Naive thymus-derived CD4-positive, alpha-beta T cell (primary cell): Measurements from ENCODE around the gene CBFA2T2. TPM values are rescaled to one million over a fixed set of nuclear protein-coding genes. Genes with fewer than 3 reads are reported as not detected.

Experiments
- ATAC-seq: fragments of 150-1000 bp; cut with Tn5 transposase; 2 replicates; pipeline ENCODE4 v1.10.0; 2021; ENCODE audit warnings: mild to moderate bottlenecking, moderate library complexity
- CTCF ChIA-PET: fragments of 350-600 bp; sonication (Branson Sonifier 250); formaldehyde crosslinking; loops from one replicate; lab custom pipeline; 2021; ENCODE audit warnings: antibody characterized with exemption; lab: Charles Lee
- POLR2A ChIA-PET: fragments of 350-600 bp; sonication (Branson Sonifier 250); formaldehyde crosslinking; loops from one replicate; lab custom pipeline; 2021; ENCODE audit warnings: antibody characterized with exemption, inconsistent platforms; lab: Charles Lee
- DNase-seq, 9 donors: peaks; one replicate each; pipeline versions ENCODE4 v3.0.0 to v3.0.0-alpha.2; 2020 to 2022; ENCODE audit warnings: mixed read lengths in 1 of 9
- H3K27ac ChIP-seq: one replicate; pipeline ENCODE4 v1.7.0; 2013; ENCODE audit warnings: mild to moderate bottlenecking, low read depth, low read length, moderate library complexity
- H3K27me3 ChIP-seq, 2 donors: one replicate each; pipeline ENCODE4 v1.7.0; 2013; ENCODE audit warnings: low read length in 2 of 2, mild to moderate bottlenecking in 2 of 2, moderate library complexity in 2 of 2; ENCODE audit not compliant: control insufficient read depth in 2 of 2, insufficient read depth in 2 of 2
- H3K36me3 ChIP-seq, 3 experiments: 1 replicate in 2 of 3; 2 replicates in 1 of 3; pipeline ENCODE4 v1.7.0; 2013; ENCODE audit warnings: low read length in 3 of 3, mild to moderate bottlenecking in 3 of 3, moderate library complexity in 1 of 3; ENCODE audit not compliant: insufficient read depth in 3 of 3, control insufficient read depth in 2 of 3
- H3K4me1 ChIP-seq, 2 donors: one replicate each; pipeline ENCODE4 v1.7.0; 2013; ENCODE audit warnings: low read length in 2 of 2, mild to moderate bottlenecking in 2 of 2, moderate library complexity in 1 of 2; ENCODE audit not compliant: control insufficient read depth in 2 of 2, insufficient read depth in 2 of 2
- H3K4me3 ChIP-seq: 2 replicates; pipeline ENCODE4 v1.7.0; 2013; ENCODE audit warnings: mild to moderate bottlenecking, low read length
- H3K9me3 ChIP-seq, 3 experiments: 1 replicate in 2 of 3; 2 replicates in 1 of 3; pipeline ENCODE4 v1.7.0; 2013; ENCODE audit warnings: low read length in 3 of 3; ENCODE audit not compliant: control insufficient read depth in 2 of 3
- H3K27ac Mint-ChIP-seq, 9 donors: one replicate each; pipeline ENCODE4 v1.8.0; 2020 to 2022; ENCODE audit warnings: mixed read lengths in 9 of 9, mild to moderate bottlenecking in 8 of 9, moderate library complexity in 5 of 9, inconsistent platforms in 2 of 9
- H3K27me3 Mint-ChIP-seq, 5 donors: one replicate each; pipeline ENCODE4 v1.8.0; 2021 to 2022; ENCODE audit warnings: mixed read lengths in 5 of 5, mild to moderate bottlenecking in 1 of 5
- H3K36me3 Mint-ChIP-seq, 5 donors: one replicate each; pipeline ENCODE4 v1.8.0; 2020 to 2022; ENCODE audit warnings: mixed read lengths in 5 of 5, mild to moderate bottlenecking in 3 of 5, inconsistent platforms in 1 of 5
- H3K4me1 Mint-ChIP-seq, 7 donors: one replicate each; pipeline ENCODE4 v1.8.0; 2020 to 2022; ENCODE audit warnings: mixed read lengths in 7 of 7, mild to moderate bottlenecking in 3 of 7, inconsistent platforms in 1 of 7
- H3K4me3 Mint-ChIP-seq, 10 donors: one replicate each; pipeline ENCODE4 v1.8.0; 2020 to 2022; ENCODE audit warnings: mild to moderate bottlenecking in 10 of 10, mixed read lengths in 10 of 10, moderate library complexity in 6 of 10, inconsistent platforms in 2 of 10
- H3K9me3 Mint-ChIP-seq, 11 donors: one replicate each; pipeline ENCODE4 v1.8.0; 2020 to 2022; ENCODE audit warnings: mixed read lengths in 11 of 11, mild to moderate bottlenecking in 4 of 11, inconsistent platforms in 1 of 11, moderate library complexity in 1 of 11
- intact Hi-C, 2 donors: fragments of 100-400 bp; cut with micrococcal nuclease; formaldehyde crosslinking; loops; one replicate each; pipeline ENCODE4 v1.15.1; 2023
- polyA plus RNA-seq, 2 donors: library from polyadenylated mRNA; unstranded; fragments of 300-500 nt; fragmentation: Illumina TruSeq; gene quantifications; one replicate each; pipeline ENCODE4 v1.2.3, GENCODE V29; 2021
- total RNA-seq, 6 experiments: library from RNA in 5 of 6; stranded (reverse) in 5 of 6; gene quantifications; 1 replicate in 5 of 6; 2 replicates in 1 of 6; pipeline ENCODE4 v1.2.3 and lab custom pipeline; 2021 to 2026

CBFA2T2 gene
- total and polyA plus RNA-seq, 7 experiments from 2014 or later, result 13.5 to 37.8 (median 26.8) TPM

- no peak for ATAC-seq
- Histone ChIP-seq H3K9me3 (no peaks in the 10 kb centered on the region), H3K36me3 (no peaks in the 10 kb centered on the region), H3K27ac (no peak overlapping the region), H3K4me3 (no peak overlapping the region), H3K27me3 (no peaks in the 10 kb centered on the region), H3K4me1 (no peaks in the 10 kb centered on the region)
- ChIA-PET POLR2A (interaction anchor here (2.6 kb wide), 1 partner anchor 13 kb away, joined by 12 read pairs; the partner anchor contains the start of gene ACTL10), CTCF (interaction anchor here (1.0 kb wide), 1 partner anchor 13 kb away, joined by 4 read pairs; no protein-coding TSS in a partner anchor)
- H3K4me1 Mint-ChIP-seq, result peaks cover 0 to 10% (median 3%) of the 10 kb centered on the region in 7 donors
- DNase-seq, result no peak
- no peak overlapping the region for H3K4me3 Mint-ChIP-seq
- H3K9me3 Mint-ChIP-seq, result no peaks in the 10 kb centered on the region
- H3K27ac Mint-ChIP-seq, result no peak overlapping the region
- no peaks in the 10 kb centered on the region for H3K36me3 Mint-ChIP-seq
- intact Hi-C loops, result no loop called here
- no peaks in the 10 kb centered on the region for H3K27me3 Mint-ChIP-seq
Observed at GRCh38 chr20:33655164-33655563, 165.3 kb downstream of the CBFA2T2 start.

DNA sequence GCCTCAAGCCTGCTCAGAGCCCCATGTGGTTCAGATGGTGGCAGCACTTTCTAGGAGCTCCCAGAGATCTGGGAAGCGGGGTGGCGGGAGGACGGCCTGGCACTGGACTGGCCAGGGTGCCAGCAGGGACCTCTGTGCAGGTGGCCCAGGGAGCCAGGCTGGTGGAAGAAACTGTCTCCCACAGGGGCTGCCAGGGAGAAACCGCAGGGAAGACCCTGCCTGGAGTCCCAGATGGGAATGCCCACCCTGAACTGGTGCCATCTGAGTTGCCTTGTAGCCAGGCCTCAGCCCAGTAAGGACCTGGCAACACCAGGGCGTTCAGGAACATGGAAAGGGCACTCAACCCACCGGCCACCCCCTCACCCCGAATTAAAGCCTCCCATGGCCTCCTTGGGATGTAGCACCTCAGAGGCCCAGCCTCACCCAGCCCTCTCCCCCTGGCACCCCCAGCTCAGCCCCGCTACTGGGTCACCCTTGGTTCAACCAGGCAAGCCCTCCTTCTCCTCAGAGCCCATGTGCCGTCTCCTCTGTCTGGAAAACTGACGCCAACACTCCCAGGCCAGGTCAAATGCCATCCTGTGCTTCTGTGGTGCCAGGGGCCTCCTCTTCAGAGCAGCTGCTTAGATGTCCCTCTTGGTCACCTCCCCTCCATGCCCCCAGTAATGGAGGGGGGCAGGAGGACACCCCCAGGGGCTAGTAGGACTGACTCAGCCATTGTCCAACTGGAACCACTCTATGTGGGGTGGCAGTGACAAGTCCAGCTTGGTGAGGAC is 166.3 kb downstream of the CBFA2T2 start:
- DNase-seq (no peak), ATAC-seq (no peak)
- intact Hi-C loops, result no loop called here
- no peaks in the 10 kb centered on the region for H3K9me3 Mint-ChIP-seq
- H3K27ac ChIP-seq, result no peak overlapping the region
- no peak overlapping the region for H3K4me3 ChIP-seq
- H3K4me1 Mint-ChIP-seq, result peaks cover 0 to 10% (median 3%) of the 10 kb centered on the region in 7 donors
- POLR2A ChIA-PET, result interaction anchor here (0.9 to 1.3 kb wide), 2 partner anchors 8 to 169 kb away, joined by 3 read pairs; no protein-coding TSS in a partner anchor
- H3K9me3 ChIP-seq, result no peaks in the 10 kb centered on the region
- peak overlapping the region in 1 of 9 donors; percentile 4 for H3K27ac Mint-ChIP-seq
- H3K27me3 Mint-ChIP-seq, result no peaks in the 10 kb centered on the region
- no peak overlapping the region for H3K4me3 Mint-ChIP-seq
- H3K27me3 ChIP-seq, result no peaks in the 10 kb centered on the region
- CTCF ChIA-PET, result interaction anchor here (1.0 kb wide), 1 partner anchor 12 kb away, joined by 4 read pairs; no protein-coding TSS in a partner anchor
- no peaks in the 10 kb centered on the region for H3K4me1 ChIP-seq
- H3K36me3 Mint-ChIP-seq, result no peaks in the 10 kb centered on the region
- H3K36me3 ChIP-seq, result no peaks in the 10 kb centered on the region

GRCh38 chr20:33656783-33657703 is 167.1 kb downstream of the CBFA2T2 start:
- Mint-ChIP-seq H3K4me3 (no peak overlapping the region), H3K27me3 (no peaks in the 10 kb centered on the region), H3K4me1 (peaks cover 0 to 10% (median 4%) of the 10 kb centered on the region in 7 donors), H3K9me3 (no peaks in the 10 kb centered on the region), H3K27ac (no peak overlapping the region), H3K36me3 (no peaks in the 10 kb centered on the region)
- H3K27me3 ChIP-seq, result no peaks in the 10 kb centered on the region
- CTCF ChIA-PET, result no interaction called here
- POLR2A ChIA-PET, result interaction anchor here (0.9 to 1.3 kb wide), 2 partner anchors 8 to 170 kb away, joined by 3 read pairs; no protein-coding TSS in a partner anchor
- ATAC-seq, result no peak
- intact Hi-C loops, result no loop called here
- no peak for DNase-seq
- no peak overlapping the region for H3K4me3 ChIP-seq
- no peaks in the 10 kb centered on the region for H3K9me3 ChIP-seq
- no peak overlapping the region for H3K27ac ChIP-seq
- H3K4me1 ChIP-seq, result no peaks in the 10 kb centered on the region
- H3K36me3 ChIP-seq, result no peaks in the 10 kb centered on the region

DNA sequence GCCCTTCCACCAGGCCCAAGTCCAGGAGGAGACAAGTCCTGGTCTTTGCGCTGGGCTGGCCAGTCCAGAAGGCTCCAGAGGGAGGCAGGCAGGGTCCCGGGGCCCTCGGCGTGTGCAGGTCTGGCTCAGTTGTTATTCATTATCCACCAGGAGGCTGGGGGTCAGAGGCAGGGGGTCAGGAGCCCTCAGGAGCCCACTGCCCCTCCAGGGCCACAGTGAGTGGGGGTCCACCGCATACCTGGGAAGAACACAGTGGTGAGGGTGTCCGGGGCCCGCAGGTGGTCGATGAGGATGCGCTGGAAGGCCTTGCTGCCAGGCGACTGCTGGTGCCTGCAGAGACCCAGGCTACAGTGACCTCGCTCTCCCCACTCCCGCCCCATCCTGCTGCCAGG is 167.8 kb downstream of the CBFA2T2 start:
- CTCF ChIA-PET, result no interaction called here
- Histone ChIP-seq H3K9me3 (no peaks in the 10 kb centered on the region), H3K4me3 (no peak overlapping the region), H3K4me1 (peaks cover 2 to 6% of the 10 kb centered on the region in 2 donors), H3K27ac (no peak overlapping the region), H3K27me3 (no peaks in the 10 kb centered on the region), H3K36me3 (no peaks in the 10 kb centered on the region)
- DNase-seq (no peak), ATAC-seq (no peak)
- no peak overlapping the region for H3K27ac Mint-ChIP-seq
- no peaks in the 10 kb centered on the region for H3K9me3 Mint-ChIP-seq
- H3K36me3 Mint-ChIP-seq, result no peaks in the 10 kb centered on the region
- no peaks in the 10 kb centered on the region for H3K27me3 Mint-ChIP-seq
- intact Hi-C loops, result no loop called here
- peaks cover 2 to 13% (median 3%) of the 10 kb centered on the region in 7 donors for H3K4me1 Mint-ChIP-seq
- no peak overlapping the region for H3K4me3 Mint-ChIP-seq
- POLR2A ChIA-PET, result interaction anchor here (1.3 kb wide), 1 partner anchor 170 kb away, joined by 3 read pairs; no protein-coding TSS in a partner anchor

- Mint-ChIP-seq H3K27me3 (no peaks in the 10 kb centered on the region), H3K36me3 (no peaks in the 10 kb centered on the region), H3K27ac (no peak overlapping the region), H3K4me3 (no peak overlapping the region), H3K9me3 (no peaks in the 10 kb centered on the region), H3K4me1 (peaks cover 3 to 15% (median 5%) of the 10 kb centered on the region in 7 donors)
- no peak overlapping the region for H3K27ac ChIP-seq
- ChIA-PET CTCF (no interaction called here), POLR2A (no interaction called here)
- DNase-seq, result no peak
- no peak overlapping the region for H3K4me3 ChIP-seq
- H3K36me3 ChIP-seq, result no peaks in the 10 kb centered on the region
- intact Hi-C loops, result no loop called here
- H3K27me3 ChIP-seq, result no peaks in the 10 kb centered on the region
- no peaks in the 10 kb centered on the region for H3K9me3 ChIP-seq
- ATAC-seq, result no peak
- H3K4me1 ChIP-seq, result peaks cover 7 to 8% of the 10 kb centered on the region in 2 donors
Observed at GRCh38 chr20:33658510-33658909, 168.6 kb downstream of the CBFA2T2 start.

DNA sequence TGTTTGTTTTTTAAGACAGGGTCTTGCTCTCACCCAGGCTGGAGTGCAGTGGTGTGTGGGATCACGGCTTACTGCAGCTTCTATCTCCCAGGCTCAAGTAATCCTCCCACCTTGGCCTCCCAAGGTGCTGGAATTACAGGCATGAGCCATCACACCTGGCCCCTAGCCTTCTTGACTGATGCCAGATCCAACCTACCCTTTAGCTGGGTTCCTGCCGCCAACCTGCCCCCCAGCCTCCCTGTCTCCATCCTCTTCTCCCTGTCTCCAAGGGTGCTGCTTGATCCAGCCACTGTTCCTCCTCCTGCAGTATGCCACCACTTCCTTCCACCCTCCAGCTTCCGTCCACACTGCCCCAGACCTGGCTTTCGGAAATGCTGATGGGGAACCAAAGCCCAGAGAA is 169.0 kb downstream of the CBFA2T2 start:
- Mint-ChIP-seq H3K4me3 (no peak overlapping the region), H3K36me3 (no peaks in the 10 kb centered on the region), H3K27me3 (no peaks in the 10 kb centered on the region), H3K4me1 (peaks cover 0 to 15% (median 6%) of the 10 kb centered on the region in 7 donors), H3K9me3 (no peaks in the 10 kb centered on the region), H3K27ac (no peak overlapping the region)
- ChIA-PET CTCF (no interaction called here), POLR2A (no interaction called here)
- no peak overlapping the region for H3K27ac ChIP-seq
- DNase-seq, result no peak
- peaks cover 8 to 10% of the 10 kb centered on the region in 2 donors for H3K4me1 ChIP-seq
- intact Hi-C loops, result no loop called here
- no peaks in the 10 kb centered on the region for H3K9me3 ChIP-seq
- no peak overlapping the region for H3K4me3 ChIP-seq
- no peak for ATAC-seq
- H3K27me3 ChIP-seq, result no peaks in the 10 kb centered on the region
- no peaks in the 10 kb centered on the region for H3K36me3 ChIP-seq
